Keratinocyte (primary cell): ENCODE results near the gene MYH9.

Source experiments
- EZH2 ChIP-seq: IDR thresholded peaks from one replicate; pipeline ENCODE4 v1.6.1; 2012; ENCODE audit warnings: inconsistent platforms, mild to moderate bottlenecking, low read length, moderate library complexity
- TF ChIP-seq, protein P1 (sequence below), 3 experiments: IDR thresholded peaks in 1 of 3; conservative IDR thresholded peaks in 1 of 3; optimal IDR thresholded peaks in 1 of 3; 2 replicates in 2 of 3; 3 replicates in 1 of 3; pipeline versions ENCODE3 to v1.5.1; 2011; ENCODE audit warnings: low read length in 3 of 3, mild to moderate bottlenecking in 3 of 3, moderate library complexity in 2 of 3, control low read depth in 1 of 3, inconsistent platforms in 1 of 3; ENCODE audit not compliant: insufficient read depth in 2 of 3; ENCODE audit errors: extremely low read depth in 1 of 3

DNA sequence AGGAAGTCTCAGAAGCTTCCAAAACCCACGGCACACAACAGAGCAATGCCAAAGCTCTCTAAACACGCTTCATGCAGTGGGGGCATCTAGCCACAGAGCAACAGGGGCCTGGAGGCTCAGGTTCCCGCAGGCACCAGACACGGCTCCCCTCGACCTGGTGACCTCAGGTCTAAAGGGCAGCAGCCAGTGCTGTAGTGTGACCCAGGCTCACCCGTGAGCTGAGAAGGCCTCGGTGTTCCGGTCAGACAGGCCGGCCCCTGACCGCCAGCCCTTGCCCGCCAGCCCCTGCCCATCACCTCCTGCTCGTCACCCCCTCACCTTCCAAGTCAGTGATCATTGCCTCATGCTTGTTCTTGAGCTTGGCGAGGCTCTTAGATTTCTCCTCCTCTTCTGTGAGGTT is 89.2 kb downstream of the MYH9 start:
- TF ChIP-seq, protein P1, sequence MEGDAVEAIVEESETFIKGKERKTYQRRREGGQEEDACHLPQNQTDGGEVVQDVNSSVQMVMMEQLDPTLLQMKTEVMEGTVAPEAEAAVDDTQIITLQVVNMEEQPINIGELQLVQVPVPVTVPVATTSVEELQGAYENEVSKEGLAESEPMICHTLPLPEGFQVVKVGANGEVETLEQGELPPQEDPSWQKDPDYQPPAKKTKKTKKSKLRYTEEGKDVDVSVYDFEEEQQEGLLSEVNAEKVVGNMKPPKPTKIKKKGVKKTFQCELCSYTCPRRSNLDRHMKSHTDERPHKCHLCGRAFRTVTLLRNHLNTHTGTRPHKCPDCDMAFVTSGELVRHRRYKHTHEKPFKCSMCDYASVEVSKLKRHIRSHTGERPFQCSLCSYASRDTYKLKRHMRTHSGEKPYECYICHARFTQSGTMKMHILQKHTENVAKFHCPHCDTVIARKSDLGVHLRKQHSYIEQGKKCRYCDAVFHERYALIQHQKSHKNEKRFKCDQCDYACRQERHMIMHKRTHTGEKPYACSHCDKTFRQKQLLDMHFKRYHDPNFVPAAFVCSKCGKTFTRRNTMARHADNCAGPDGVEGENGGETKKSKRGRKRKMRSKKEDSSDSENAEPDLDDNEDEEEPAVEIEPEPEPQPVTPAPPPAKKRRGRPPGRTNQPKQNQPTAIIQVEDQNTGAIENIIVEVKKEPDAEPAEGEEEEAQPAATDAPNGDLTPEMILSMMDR (optimal IDR thresholded peaks at IDR 0.05 in 1 of 3, IDR thresholded peaks at IDR 0.05 in 1 of 3, conservative IDR thresholded peaks at IDR 0.05 in 1 of 3; ENCODE audit: extremely low read depth in 1 of 3, insufficient read depth in 2 of 3, low read length in 3 of 3), result no peak
- TF ChIP-seq EZH2, result no peak
